Hematopoietic multipotent progenitor cell treated with erythropoietin and hydrocortisone succinate and interleukin-3 and kit ligand, for 17 days (in vitro differentiated cells): Measurements from ENCODE around the gene PTPRCAP.
"Not testable (repeated sequence)": the region's sequence is repeated elsewhere in the genome, so short reads cannot be mapped to it uniquely, and the experiment has no call there.

Source experiments
- DNase-seq: peaks from one replicate; pipeline ENCODE4 v3.0.0-alpha.2; 2015; ENCODE audit warnings: low spot score

The PTPRCAP gene

GRCh38 chr11:67440229-67441097 is 3.0 kb upstream of the PTPRCAP start:
- no peak for DNase-seq

- DNase-seq: peak; percentile 22
These were observed 2.1 kb upstream of the PTPRCAP start for GRCh38 chr11:67439321-67440228.

GRCh38 chr11:67438158-67438902 is 848 bp upstream of the PTPRCAP start:
- DNase-seq: no peak

GRCh38 chr11:67437809-67438157 is 301 bp upstream of the PTPRCAP start:
- DNase-seq: no peak

GRCh38 chr11:67436459-67437081 is 912 bp downstream of the PTPRCAP start:
- DNase-seq: no peak

GRCh38 chr11:67435727-67436458 is 1.6 kb downstream of the PTPRCAP start:
- DNase-seq: no peak

GRCh38 chr11:67435031-67435726 is 2.3 kb downstream of the PTPRCAP start:
- no peak for DNase-seq

- no peak for DNase-seq
These were observed 3.0 kb downstream of the PTPRCAP start for GRCh38 chr11:67434395-67434881.

GRCh38 chr11:67433536-67434394 is 3.7 kb downstream of the PTPRCAP start:
- DNase-seq: no peak

- DNase-seq: no peak
These were observed 4.7 kb downstream of the PTPRCAP start for GRCh38 chr11:67432655-67433349.

GRCh38 chr11:67431346-67432249 is 5.9 kb downstream of the PTPRCAP start:
- no peak for DNase-seq

GRCh38 chr11:67429722-67430121 is 7.8 kb downstream of the PTPRCAP start:
- DNase-seq: no peak

- peak; percentile 37 for DNase-seq
These were observed 8.3 kb downstream of the PTPRCAP start for GRCh38 chr11:67429038-67429668.

- peak; percentile 99 for DNase-seq
These were observed 9.2 kb downstream of the PTPRCAP start, which contains the start of gene RPS6KB2 for GRCh38 chr11:67428052-67429001. Gene RPS6KB2, plus strand, starts transcription at chr11:67428494. Its CDS starts 52 bp downstream, at chr11:67428546.

- DNase-seq: not testable (repeated sequence)
These were observed 10.1 kb downstream of the PTPRCAP start for GRCh38 chr11:67427364-67427859.
